ENCODE measurements around the gene CRHR2.

Gene CRHR2

GRCh38 chr7:30679664-30680063 is 2.6 kb downstream of the CRHR2 start:
- DNase-seq (ENCODE audit: low read depth), result no peak

GRCh38 chr7:30678805-30679204 is 3.5 kb downstream of the CRHR2 start:
- no peak for DNase-seq (ENCODE audit: low read depth)

GRCh38 chr7:30674876-30675275 is 7.4 kb downstream of the CRHR2 start:
- DNase-seq (ENCODE audit: low read depth), result no peak

- DNase-seq (ENCODE audit: low read depth), result no peak
Observed at GRCh38 chr7:30674420-30674819, 7.8 kb downstream of the CRHR2 start.

- peak; percentile 13 for DNase-seq (ENCODE audit: low read depth)
Observed at GRCh38 chr7:30671793-30672465, 10.3 kb downstream of the CRHR2 start.

GRCh38 chr7:30668102-30668501 is 14.2 kb downstream of the CRHR2 start:
- no peak for DNase-seq (ENCODE audit: low read depth)

- DNase-seq (ENCODE audit: low read depth), result no peak
Observed at GRCh38 chr7:30667172-30667571, 15.1 kb downstream of the CRHR2 start.

GRCh38 chr7:30665449-30665848 is 16.8 kb downstream of the CRHR2 start:
- no peak for DNase-seq (ENCODE audit: low read depth)

GRCh38 chr7:30665043-30665442 is 17.2 kb downstream of the CRHR2 start:
- no peak for DNase-seq (ENCODE audit: low read depth)

- no peak for DNase-seq (ENCODE audit: low read depth)
Observed at GRCh38 chr7:30664184-30664885, 17.9 kb downstream of the CRHR2 start.

GRCh38 chr7:30663414-30663813 is 18.8 kb downstream of the CRHR2 start:
- DNase-seq (ENCODE audit: low read depth), result no peak

- no peak for DNase-seq (ENCODE audit: low read depth)
Observed at GRCh38 chr7:30662431-30662939, 19.8 kb downstream of the CRHR2 start.

- DNase-seq (ENCODE audit: low read depth), result no peak
Observed at GRCh38 chr7:30661926-30662325, 20.3 kb downstream of the CRHR2 start.

- no peak for DNase-seq (ENCODE audit: low read depth)
Observed at GRCh38 chr7:30660331-30661255, 21.7 kb downstream of the CRHR2 start.

GRCh38 chr7:30659312-30659711 is 22.9 kb downstream of the CRHR2 start:
- DNase-seq (ENCODE audit: low read depth), result no peak

GRCh38 chr7:30658479-30659074 is 23.7 kb downstream of the CRHR2 start:
- DNase-seq (ENCODE audit: low read depth), result no peak

GRCh38 chr7:30657131-30657530 is 25.1 kb downstream of the CRHR2 start:
- DNase-seq (ENCODE audit: low read depth), result no peak

- no peak for DNase-seq (ENCODE audit: low read depth)
Observed at GRCh38 chr7:30656006-30656957, 26.0 kb downstream of the CRHR2 start.

- DNase-seq (ENCODE audit: low read depth), result no peak
Observed at GRCh38 chr7:30655096-30655970, 26.9 kb downstream of the CRHR2 start.
